Stimulated activated CD8-positive, alpha-beta memory T cell treated with anti-CD3 and anti-CD28 coated beads, Interleukin-15, amount 100 ng/mL, for 4 hours (primary cell): ENCODE measurements around the gene RALGPS1.

Source experiments
- DNase-seq, 2 donors: peaks; one replicate each; pipeline ENCODE4 v3.0.0-alpha.2; 2020; ENCODE audit warnings: low read depth in 2 of 2

The RALGPS1 gene

GRCh38 chr9:127121628-127122175, 207.1 kb downstream of the RALGPS1 start:
- no peak for DNase-seq

GRCh38 chr9:127122176-127123063, 207.8 kb downstream of the RALGPS1 start, which contains the start of gene ANGPTL2:
Gene ANGPTL2, minus strand, starts transcription at chr9:127122635. Its CDS starts 13,904 bp downstream, at chr9:127108731.
- no peak for DNase-seq

GRCh38 chr9:127123064-127123890, 208.7 kb downstream of the RALGPS1 start:
- no peak for DNase-seq

- no peak for DNase-seq
Measured at GRCh38 chr9:127124111-127124531, 209.5 kb downstream of the RALGPS1 start.

GRCh38 chr9:127124792-127125191, 210.2 kb downstream of the RALGPS1 start:
- DNase-seq, result no peak

- no peak for DNase-seq
Measured at GRCh38 chr9:127126971-127127370, 212.4 kb downstream of the RALGPS1 start.

- DNase-seq, result no peak
Measured at GRCh38 chr9:127128341-127129072, 213.9 kb downstream of the RALGPS1 start.

GRCh38 chr9:127129073-127129717, 214.6 kb downstream of the RALGPS1 start:
- DNase-seq, result no peak

- DNase-seq, result no peak
Measured at GRCh38 chr9:127129718-127130085, 215.1 kb downstream of the RALGPS1 start.

- no peak for DNase-seq
Measured at GRCh38 chr9:127130235-127130634, 215.7 kb downstream of the RALGPS1 start.

- no peak for DNase-seq
Measured at GRCh38 chr9:127130661-127131538, 216.3 kb downstream of the RALGPS1 start.

- no peak for DNase-seq
Measured at GRCh38 chr9:127131871-127132270, 217.3 kb downstream of the RALGPS1 start.

- DNase-seq, result no peak
Measured at GRCh38 chr9:127132375-127132774, 217.8 kb downstream of the RALGPS1 start.

GRCh38 chr9:127132921-127133647, 218.5 kb downstream of the RALGPS1 start:
- no peak for DNase-seq

- no peak for DNase-seq
Measured at GRCh38 chr9:127133739-127134167, 219.2 kb downstream of the RALGPS1 start.

GRCh38 chr9:127135056-127135745, 220.6 kb downstream of the RALGPS1 start:
- no peak for DNase-seq

- DNase-seq, result no peak
Measured at GRCh38 chr9:127136081-127136879, 221.7 kb downstream of the RALGPS1 start.
